Right lobe of liver (tissue), 4 donors: Measurements from ENCODE around the gene STAT4.

Source experiments
- CTCF ChIP-seq, 4 donors: fragments of 200-600 bp in 3 of 4; fragments of 450-650 bp in 1 of 4; IDR thresholded peaks; one replicate each; pipeline versions ENCODE4 v1.5.1 to v1.8.0; 2016 to 2022; ENCODE audit warnings: antibody characterized with exemption in 4 of 4, mild to moderate bottlenecking in 2 of 4
- POLR2A ChIP-seq: fragments of 450-650 bp; IDR thresholded peaks from one replicate; pipeline ENCODE4 v1.6.1; 2017; ENCODE audit warnings: antibody characterized with exemption, mild to moderate bottlenecking
- donor health status: DM: no; HTN: no; CAD: no.
- donor health status: DM: no; HTN: no; CAD: no.
- donor health status: DM: no; HTN: yes; CAD: no.

- no peak for TF ChIP-seq CTCF (IDR thresholded peaks at IDR 0.05)
- TF ChIP-seq POLR2A = no peak
Observed at GRCh38 chr2:191108331-191108730, 42.5 kb downstream of the STAT4 start.
